Fibroblast of lung (primary cell): ENCODE data around the gene SPATA4.

Experiments
- EZH2 ChIP-seq: IDR thresholded peaks from 2 replicates; pipeline ENCODE4 v1.5.1; 2012; ENCODE audit warnings: low read length, control low read depth, mild to moderate bottlenecking; ENCODE audit errors: missing control alignments
- TF ChIP-seq, protein P1 (sequence below), 2 donors: IDR thresholded peaks in 1 of 2; conservative IDR thresholded peaks in 1 of 2; 1 replicate in 1 of 2; 2 replicates in 1 of 2; pipeline ENCODE4 v1.5.1; 2011 to 2012; ENCODE audit warnings: low read length in 2 of 2, control low read depth in 1 of 2, inconsistent platforms in 1 of 2, low read depth in 1 of 2, mild to moderate bottlenecking in 1 of 2

DNA sequence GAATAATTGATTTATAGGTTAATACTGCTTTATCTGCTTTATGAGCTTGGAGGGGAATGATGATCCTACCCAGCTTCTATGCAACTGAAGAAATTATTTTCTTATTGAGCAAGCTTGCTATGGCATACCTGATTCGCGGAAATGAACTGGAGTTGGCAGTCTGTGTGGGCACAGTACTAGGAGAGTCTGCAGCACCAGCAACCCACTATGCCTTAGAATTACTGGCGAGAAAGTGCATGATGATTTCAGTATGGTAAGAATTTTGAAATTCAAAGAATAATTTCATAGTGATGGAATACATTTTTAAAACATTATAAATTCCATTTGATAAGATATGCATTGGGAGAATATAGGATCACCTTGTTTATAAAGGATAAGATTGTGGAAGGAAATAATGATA, 32.3 kb downstream of the SPATA4 start:
- TF ChIP-seq, protein P1, sequence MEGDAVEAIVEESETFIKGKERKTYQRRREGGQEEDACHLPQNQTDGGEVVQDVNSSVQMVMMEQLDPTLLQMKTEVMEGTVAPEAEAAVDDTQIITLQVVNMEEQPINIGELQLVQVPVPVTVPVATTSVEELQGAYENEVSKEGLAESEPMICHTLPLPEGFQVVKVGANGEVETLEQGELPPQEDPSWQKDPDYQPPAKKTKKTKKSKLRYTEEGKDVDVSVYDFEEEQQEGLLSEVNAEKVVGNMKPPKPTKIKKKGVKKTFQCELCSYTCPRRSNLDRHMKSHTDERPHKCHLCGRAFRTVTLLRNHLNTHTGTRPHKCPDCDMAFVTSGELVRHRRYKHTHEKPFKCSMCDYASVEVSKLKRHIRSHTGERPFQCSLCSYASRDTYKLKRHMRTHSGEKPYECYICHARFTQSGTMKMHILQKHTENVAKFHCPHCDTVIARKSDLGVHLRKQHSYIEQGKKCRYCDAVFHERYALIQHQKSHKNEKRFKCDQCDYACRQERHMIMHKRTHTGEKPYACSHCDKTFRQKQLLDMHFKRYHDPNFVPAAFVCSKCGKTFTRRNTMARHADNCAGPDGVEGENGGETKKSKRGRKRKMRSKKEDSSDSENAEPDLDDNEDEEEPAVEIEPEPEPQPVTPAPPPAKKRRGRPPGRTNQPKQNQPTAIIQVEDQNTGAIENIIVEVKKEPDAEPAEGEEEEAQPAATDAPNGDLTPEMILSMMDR (conservative IDR thresholded peaks at IDR 0.05 in 1 of 2, IDR thresholded peaks at IDR 0.05 in 1 of 2; ENCODE audit: low read depth in 1 of 2, low read length in 2 of 2), result no peak
- TF ChIP-seq EZH2, result no peak
